LNCaP clone FGC (cell line): ENCODE results near the gene KRT32.

Experiments used
- DNase-seq: peaks from one replicate; pipeline ENCODE4 v3.0.0-alpha.2; 2011; ENCODE audit warnings: low read depth
- H3K4me3 ChIP-seq: 2 replicates; pipeline ENCODE4 v1.5.1; 2011; ENCODE audit warnings: mild to moderate bottlenecking, low read depth, low read length, control low read depth
- TF ChIP-seq, protein P1 (sequence below): IDR thresholded peaks from 2 replicates; pipeline ENCODE4 v1.5.1; 2012; ENCODE audit warnings: mild to moderate bottlenecking; ENCODE audit not compliant: control insufficient read depth, insufficient read depth; ENCODE audit errors: extremely low read depth

The KRT32 gene

DNA sequence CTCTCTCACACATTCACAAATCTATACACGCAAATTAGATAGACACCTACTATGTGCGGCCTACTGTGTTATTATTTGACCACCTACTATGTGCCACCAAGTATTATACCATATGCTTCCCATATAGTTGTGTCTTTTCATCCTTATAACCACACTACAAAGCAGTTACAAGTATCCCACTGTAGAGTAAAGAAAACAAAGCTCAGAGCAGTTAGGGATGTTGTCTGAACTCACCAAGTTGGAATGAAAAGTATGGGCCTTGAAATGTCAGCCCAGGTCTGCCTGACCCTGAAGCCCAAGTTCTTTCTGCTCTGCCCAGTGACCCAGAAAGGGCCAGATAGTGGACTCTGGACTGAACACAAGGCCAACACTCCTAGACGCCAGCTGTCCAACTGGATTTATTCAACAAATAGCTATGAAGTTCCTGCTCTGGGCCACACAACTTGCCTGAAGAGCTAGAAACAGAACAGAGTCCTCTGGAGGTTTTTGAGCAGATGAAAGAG lies 51.3 kb downstream of the KRT32 start:
- no peak for DNase-seq
- no peak overlapping the region for H3K4me3 ChIP-seq
- TF ChIP-seq, protein P1, sequence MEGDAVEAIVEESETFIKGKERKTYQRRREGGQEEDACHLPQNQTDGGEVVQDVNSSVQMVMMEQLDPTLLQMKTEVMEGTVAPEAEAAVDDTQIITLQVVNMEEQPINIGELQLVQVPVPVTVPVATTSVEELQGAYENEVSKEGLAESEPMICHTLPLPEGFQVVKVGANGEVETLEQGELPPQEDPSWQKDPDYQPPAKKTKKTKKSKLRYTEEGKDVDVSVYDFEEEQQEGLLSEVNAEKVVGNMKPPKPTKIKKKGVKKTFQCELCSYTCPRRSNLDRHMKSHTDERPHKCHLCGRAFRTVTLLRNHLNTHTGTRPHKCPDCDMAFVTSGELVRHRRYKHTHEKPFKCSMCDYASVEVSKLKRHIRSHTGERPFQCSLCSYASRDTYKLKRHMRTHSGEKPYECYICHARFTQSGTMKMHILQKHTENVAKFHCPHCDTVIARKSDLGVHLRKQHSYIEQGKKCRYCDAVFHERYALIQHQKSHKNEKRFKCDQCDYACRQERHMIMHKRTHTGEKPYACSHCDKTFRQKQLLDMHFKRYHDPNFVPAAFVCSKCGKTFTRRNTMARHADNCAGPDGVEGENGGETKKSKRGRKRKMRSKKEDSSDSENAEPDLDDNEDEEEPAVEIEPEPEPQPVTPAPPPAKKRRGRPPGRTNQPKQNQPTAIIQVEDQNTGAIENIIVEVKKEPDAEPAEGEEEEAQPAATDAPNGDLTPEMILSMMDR, result no peak

DNA sequence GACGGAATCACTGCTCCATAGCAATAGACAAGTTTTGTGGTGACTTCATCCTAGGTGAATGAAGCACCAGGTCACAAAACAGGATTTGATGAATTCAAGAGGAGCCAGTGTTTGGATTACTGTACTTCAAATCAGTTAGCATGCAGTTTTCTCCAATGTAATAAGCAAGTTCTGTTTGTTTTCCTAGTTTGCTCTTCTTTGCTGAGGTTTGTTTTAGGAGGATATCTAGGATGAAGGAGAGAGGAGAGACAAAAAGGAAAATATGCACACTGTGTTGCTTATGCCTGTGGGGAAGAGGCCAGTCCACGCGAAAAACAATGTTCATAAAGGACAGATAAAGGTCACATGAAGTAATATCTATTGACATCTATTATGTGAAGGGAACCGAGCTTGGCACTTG lies 51.8 kb downstream of the KRT32 start:
- no peak for DNase-seq
- H3K4me3 ChIP-seq, result no peak overlapping the region
- TF ChIP-seq, protein P1, result no peak

DNA sequence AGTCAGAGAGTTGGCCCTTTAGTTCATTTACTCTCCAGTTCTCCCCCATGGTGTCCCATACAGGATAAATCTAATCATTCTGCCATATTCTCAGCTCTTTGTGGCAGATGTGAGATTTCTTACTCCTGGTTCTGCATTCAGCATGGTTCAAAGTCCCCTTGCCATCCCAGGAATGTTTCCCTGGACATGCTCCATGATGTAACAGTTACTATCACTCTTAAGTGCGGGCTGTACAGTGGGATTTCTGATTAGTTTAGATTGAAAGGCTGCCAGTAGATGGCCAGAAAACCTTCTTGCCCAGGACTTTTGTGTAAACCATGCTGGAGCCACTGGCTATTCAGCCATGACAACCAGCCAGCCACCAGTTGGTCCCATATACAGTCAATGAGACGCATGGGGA lies 53.2 kb downstream of the KRT32 start:
- TF ChIP-seq, protein P1, result no peak
- DNase-seq, result no peak
- no peak overlapping the region for H3K4me3 ChIP-seq

DNA sequence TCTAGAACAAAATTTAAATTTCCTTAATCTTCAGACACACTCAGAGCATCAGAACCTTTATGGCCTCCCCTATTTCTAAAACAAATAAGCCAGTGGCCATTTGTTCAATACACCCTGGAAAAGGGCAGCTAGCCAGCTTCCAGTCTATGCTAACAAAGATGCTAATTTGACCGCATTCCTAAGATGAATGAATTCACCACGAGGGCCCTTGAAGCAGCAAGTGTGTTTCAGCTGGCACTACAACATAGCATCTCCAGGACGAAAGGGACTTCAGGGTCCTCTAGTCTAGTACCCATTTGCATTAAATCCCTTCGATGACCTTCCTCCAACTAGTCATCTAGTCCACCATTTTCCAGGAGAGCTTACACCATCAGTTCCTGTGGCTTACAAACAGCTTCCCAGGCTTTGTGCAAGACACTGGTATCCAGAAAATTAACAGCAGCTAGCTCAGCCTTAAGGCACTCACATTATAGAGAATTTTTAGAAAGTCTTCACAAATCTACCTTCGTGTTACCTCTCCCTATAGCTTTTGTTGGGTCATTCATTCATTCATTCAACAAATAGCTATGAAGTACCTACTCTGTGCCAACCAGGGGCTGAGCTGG lies 53.7 kb downstream of the KRT32 start:
- peak; percentile 10 for DNase-seq

DNA sequence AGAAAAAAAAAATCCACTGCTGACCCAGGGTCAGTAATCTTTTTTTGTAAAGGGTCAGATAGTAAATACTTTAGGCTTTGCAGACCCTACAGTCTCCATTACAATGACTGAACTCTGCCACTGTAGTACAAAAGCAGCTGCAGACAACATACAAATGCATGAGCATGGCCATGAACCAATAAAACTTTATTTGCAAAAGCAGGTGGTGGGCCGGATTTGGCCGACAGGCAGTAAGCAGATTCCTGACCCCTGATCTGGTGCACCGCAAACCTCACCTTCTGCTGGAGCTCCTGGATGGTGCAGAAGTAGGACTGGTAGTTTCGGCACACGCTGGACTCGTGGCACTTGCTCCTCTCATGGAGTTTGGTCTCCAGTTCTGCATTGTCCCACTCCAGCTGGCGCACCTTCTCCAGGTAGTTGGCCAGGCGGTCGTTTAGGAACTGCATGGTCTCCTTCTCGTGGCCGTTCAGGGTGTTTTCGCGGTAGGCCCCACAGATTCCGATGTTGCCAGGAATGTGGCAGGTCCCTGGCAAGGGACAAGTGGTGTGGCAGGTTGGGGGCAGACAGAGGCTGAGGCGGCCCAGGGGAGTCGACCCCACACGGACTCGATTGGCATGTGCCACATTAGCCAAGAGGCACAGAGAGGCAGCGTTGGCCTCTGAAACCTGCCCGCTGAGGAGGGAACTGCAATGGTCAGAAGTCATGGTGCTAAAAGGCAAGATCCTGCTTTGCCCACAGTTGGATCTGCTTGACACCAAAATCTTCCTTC lies 55.9 kb downstream of the KRT32 start:
- H3K4me3 ChIP-seq, result no peak overlapping the region
- DNase-seq, result no peak
- TF ChIP-seq, protein P1, result no peak

More for the DNA sequence above, 53.7 kb downstream of the KRT32 start:
- no peak overlapping the region for H3K4me3 ChIP-seq
- TF ChIP-seq, protein P1, result no peak
